Caco-2 (cell line): ENCODE data around the gene GRK1. TPM values are rescaled to one million over a fixed set of nuclear protein-coding genes. Genes with fewer than 3 reads are reported as not detected.

Experiments used
- BruUV-seq: library from RNA; stranded (reverse); fragments of 400-500 nt; replicated peaks from 2 replicates; lab custom pipeline; 2021; lab: Mats Ljungman, UMichigan
- CTCF ChIA-PET: fragments of 300-600 bp; sonication (Branson Sonifier 250); formaldehyde crosslinking; loops from one replicate; lab custom pipeline; 2022; ENCODE audit warnings: antibody characterized with exemption; lab: Charles Lee
- POLR2A ChIA-PET: fragments of 300-600 bp; sonication (Branson Sonifier 250); formaldehyde crosslinking; loops from one replicate; lab custom pipeline; 2022; ENCODE audit warnings: antibody characterized with exemption; lab: Charles Lee
- DNase-seq, 2 experiments: peaks; one replicate each; pipeline versions ENCODE4 v3.0.0 to v3.0.0-alpha.2; 2020 to 2022
- H3K27me3 ChIP-seq: replicated peaks from 2 replicates; pipeline ENCODE4 v1.6.0; 2011; ENCODE audit warnings: low read length; ENCODE audit not compliant: control insufficient read depth, insufficient read depth
- H3K36me3 ChIP-seq: 2 replicates; pipeline ENCODE4 v1.5.1; 2011; ENCODE audit warnings: low read length; ENCODE audit not compliant: control insufficient read depth, insufficient read depth
- H3K4me1 ChIP-seq: fragments of 250-450 bp; sonication (Bioruptor Pico); 2 replicates; pipeline ENCODE4 v1.5.1; 2020; ENCODE audit warnings: mild to moderate bottlenecking
- H3K4me3 ChIP-seq: 2 replicates; pipeline ENCODE4 v1.5.1; 2011; ENCODE audit warnings: low read depth, mild to moderate bottlenecking, control low read depth, low read length
- H3K9me3 ChIP-seq: fragments of 250-450 bp; sonication (Bioruptor Pico); 2 replicates; pipeline ENCODE4 v1.5.1; 2020; ENCODE audit warnings: mild to moderate bottlenecking, moderate library complexity
- H3K27ac Mint-ChIP-seq: one replicate; pipeline ENCODE4 v1.8.0; 2022; ENCODE audit warnings: mixed read lengths; ENCODE audit not compliant: unreplicated experiment
- H3K27me3 Mint-ChIP-seq: one replicate; pipeline ENCODE4 v1.8.0; 2022; ENCODE audit warnings: mixed read lengths; ENCODE audit not compliant: insufficient read depth, unreplicated experiment
- H3K36me3 Mint-ChIP-seq: one replicate; pipeline ENCODE4 v1.8.0; 2022; ENCODE audit warnings: mild to moderate bottlenecking, mixed read lengths; ENCODE audit not compliant: insufficient read depth, unreplicated experiment
- H3K4me1 Mint-ChIP-seq: one replicate; pipeline ENCODE4 v1.8.0; 2022; ENCODE audit warnings: low read depth, mixed read lengths; ENCODE audit not compliant: unreplicated experiment
- H3K4me3 Mint-ChIP-seq: one replicate; pipeline ENCODE4 v1.8.0; 2022; ENCODE audit warnings: mild to moderate bottlenecking, moderate library complexity, mixed read lengths; ENCODE audit not compliant: unreplicated experiment
- H3K9me3 Mint-ChIP-seq: one replicate; pipeline ENCODE4 v1.8.0; 2022; ENCODE audit warnings: mixed read lengths; ENCODE audit not compliant: unreplicated experiment
- intact Hi-C: fragments of 100-400 bp; cut with micrococcal nuclease; formaldehyde crosslinking; loops from one replicate; pipeline ENCODE4 v1.10.0; 2022; ENCODE audit not compliant: unreplicated experiment
- total RNA-seq: library from RNA; stranded (reverse); gene quantifications from 2 replicates; pipeline ENCODE4 v1.2.3, GENCODE V29; 2022
- TF ChIP-seq, protein P1 (sequence below), 2 experiments: fragments of 200-600 bp in 1 of 2; IDR thresholded peaks; 1 replicate in 1 of 2; 2 replicates in 1 of 2; pipeline versions ENCODE4 v1.5.1 to v1.8.0; 2011 to 2022; ENCODE audit warnings: antibody characterized with exemption in 1 of 2, control low read depth in 1 of 2, inconsistent platforms in 1 of 2, low read depth in 1 of 2, low read length in 1 of 2, mild to moderate bottlenecking in 1 of 2, moderate library complexity in 1 of 2; ENCODE audit not compliant: insufficient read depth in 1 of 2, severe bottlenecking in 1 of 2, unreplicated experiment in 1 of 2

Gene GRK1
- total RNA-seq, 1 experiment from 2014 or later = not detected

DNA sequence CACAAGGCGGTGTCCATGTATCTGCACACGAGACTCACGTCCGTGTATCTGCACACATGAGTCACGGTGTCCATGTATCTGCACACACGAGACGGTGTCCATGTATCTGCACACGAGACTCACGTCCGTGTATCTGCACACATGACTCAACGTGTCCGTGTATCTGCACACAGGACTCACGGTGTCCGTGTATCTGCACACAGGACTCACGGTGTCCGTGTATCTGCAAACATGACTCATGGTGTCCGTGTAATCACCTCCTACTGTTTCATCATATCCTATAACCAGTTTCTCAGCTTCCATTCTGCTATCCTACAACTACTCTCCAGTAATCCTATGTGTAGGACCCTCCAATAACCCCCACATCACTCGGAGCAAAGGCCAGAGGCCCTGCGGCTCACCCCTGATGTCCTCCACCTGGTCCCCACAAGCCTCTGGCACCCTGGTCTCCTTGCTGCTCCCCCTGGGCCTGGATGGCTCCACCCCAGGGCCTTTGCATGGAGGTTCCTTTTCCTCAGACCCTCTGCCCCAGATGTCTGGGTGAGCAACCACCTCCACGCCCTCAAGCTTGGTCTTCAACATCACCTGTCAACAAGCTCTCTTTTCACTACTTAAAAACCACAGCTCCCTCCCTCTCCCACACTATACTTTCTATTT lies 89.5 kb downstream of the GRK1 start:
- H3K4me1 ChIP-seq = 0 out of 2 replicates have a peak, but pooled peaks cover 4% of the 10 kb centered on the region
- no peaks in the 10 kb centered on the region; the same call in 1 of the 2 replicates for H3K27me3 ChIP-seq
- H3K27me3 Mint-ChIP-seq = peaks cover 18% of the 10 kb centered on the region

DNA sequence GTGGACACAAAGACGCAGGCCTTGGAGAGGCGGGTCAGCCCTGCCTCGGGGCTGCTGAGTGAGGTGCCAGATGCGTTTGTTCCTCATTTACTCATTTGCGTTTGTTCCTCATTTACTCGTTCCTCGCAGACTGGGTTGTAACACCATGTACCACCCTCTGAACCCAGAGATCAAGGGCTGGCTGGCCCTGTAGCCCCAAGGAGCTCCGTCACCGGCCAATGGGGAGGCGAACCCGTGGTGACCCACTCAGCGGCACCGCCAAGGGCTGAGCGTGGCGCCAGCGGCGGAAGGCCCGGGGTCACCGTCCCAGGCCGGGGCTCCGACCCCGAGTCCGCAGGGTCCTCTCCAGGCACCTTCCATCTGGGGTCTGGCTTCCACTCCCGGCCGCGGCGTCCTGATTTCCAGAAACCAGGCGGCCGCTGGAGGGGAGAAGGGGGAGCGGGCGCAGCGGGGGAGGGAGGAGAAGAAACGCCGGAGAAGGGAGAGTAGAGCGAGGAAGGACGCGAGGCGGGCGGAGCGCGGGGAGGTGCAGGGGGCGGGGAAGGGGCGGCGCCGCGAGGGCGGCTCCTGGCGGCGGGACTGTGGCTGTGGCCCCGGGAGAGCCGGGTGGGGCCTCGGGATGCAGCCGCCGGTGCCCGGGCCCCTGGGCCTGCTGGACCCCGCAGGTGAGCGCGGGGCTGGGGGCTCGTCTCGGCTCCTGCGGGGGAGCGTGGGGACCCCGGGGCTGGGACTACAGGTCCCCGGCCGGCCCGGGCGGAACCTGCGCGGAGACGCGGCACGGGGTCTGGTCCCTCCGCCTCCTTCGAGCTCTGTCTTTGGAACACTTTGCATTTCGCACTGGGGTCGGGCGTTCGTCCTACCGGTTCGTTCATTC lies 91.9 kb downstream of the GRK1 start, which contains the start of gene TMEM255B:
Gene TMEM255B, plus strand, starts transcription at position 576 of the 874 bp plus-strand sequence. Its CDS starts 44 bp downstream, at position 620.
- 0 out of 2 replicates have a peak, but pooled peaks cover 4% of the 10 kb centered on the region for H3K4me1 ChIP-seq
- ChIA-PET CTCF (interaction anchor here (0.9 kb wide), 1 partner anchor 389 kb away, joined by 6 read pairs; no protein-coding TSS in a partner anchor), POLR2A (no interaction called here)
- Mint-ChIP-seq H3K27me3 (peaks cover 25% of the 10 kb centered on the region), H3K27ac (no peak within 1 kb of the TSS), H3K36me3 (peaks cover 4% of the 10 kb centered on the region), H3K4me3 (peak within 1 kb of the TSS; percentile 90), H3K4me1 (peaks cover 20% of the 10 kb centered on the region), H3K9me3 (peaks cover 8% of the 10 kb centered on the region)
- no TSS peak for BruUV-seq
- DNase-seq = peak; percentile 81 to 84
- peaks cover 1% of the 10 kb centered on the region; the same call in 1 of the 2 replicates for H3K36me3 ChIP-seq
- no peaks in the 10 kb centered on the region; the same call in 1 of the 2 replicates for H3K27me3 ChIP-seq
- intact Hi-C loops = no loop called here
- TF ChIP-seq, protein P1, sequence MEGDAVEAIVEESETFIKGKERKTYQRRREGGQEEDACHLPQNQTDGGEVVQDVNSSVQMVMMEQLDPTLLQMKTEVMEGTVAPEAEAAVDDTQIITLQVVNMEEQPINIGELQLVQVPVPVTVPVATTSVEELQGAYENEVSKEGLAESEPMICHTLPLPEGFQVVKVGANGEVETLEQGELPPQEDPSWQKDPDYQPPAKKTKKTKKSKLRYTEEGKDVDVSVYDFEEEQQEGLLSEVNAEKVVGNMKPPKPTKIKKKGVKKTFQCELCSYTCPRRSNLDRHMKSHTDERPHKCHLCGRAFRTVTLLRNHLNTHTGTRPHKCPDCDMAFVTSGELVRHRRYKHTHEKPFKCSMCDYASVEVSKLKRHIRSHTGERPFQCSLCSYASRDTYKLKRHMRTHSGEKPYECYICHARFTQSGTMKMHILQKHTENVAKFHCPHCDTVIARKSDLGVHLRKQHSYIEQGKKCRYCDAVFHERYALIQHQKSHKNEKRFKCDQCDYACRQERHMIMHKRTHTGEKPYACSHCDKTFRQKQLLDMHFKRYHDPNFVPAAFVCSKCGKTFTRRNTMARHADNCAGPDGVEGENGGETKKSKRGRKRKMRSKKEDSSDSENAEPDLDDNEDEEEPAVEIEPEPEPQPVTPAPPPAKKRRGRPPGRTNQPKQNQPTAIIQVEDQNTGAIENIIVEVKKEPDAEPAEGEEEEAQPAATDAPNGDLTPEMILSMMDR (IDR thresholded peaks at IDR 0.05; ENCODE audit: insufficient read depth in 1 of 2, low read depth in 1 of 2, low read length in 1 of 2, severe bottlenecking in 1 of 2, unreplicated experiment in 1 of 2) = peak; percentile 21 to 24
- H3K4me3 ChIP-seq = peak within 1 kb of the TSS; percentile 57
- no peaks in the 10 kb centered on the region for H3K9me3 ChIP-seq

More for the DNA sequence above, 89.5 kb downstream of the GRK1 start:
- H3K36me3 Mint-ChIP-seq = peaks cover 4% of the 10 kb centered on the region
- intact Hi-C loops = no loop called here
- no peaks in the 10 kb centered on the region; the same call in 1 of the 2 replicates for H3K9me3 ChIP-seq
- no peak for DNase-seq
- peaks cover 8% of the 10 kb centered on the region for H3K9me3 Mint-ChIP-seq
- H3K36me3 ChIP-seq = peaks cover 1% of the 10 kb centered on the region; the same call in 1 of the 2 replicates
- H3K4me3 ChIP-seq = no peak overlapping the region
- TF ChIP-seq, protein P1 (IDR thresholded peaks at IDR 0.05; ENCODE audit: insufficient read depth in 1 of 2, low read depth in 1 of 2, low read length in 1 of 2, severe bottlenecking in 1 of 2, unreplicated experiment in 1 of 2) = no peak
- H3K27ac Mint-ChIP-seq = no peak overlapping the region
- H3K4me1 Mint-ChIP-seq = peaks cover 14% of the 10 kb centered on the region
- ChIA-PET CTCF (no interaction called here), POLR2A (no interaction called here)
- BruUV-seq = no TSS peak
- H3K4me3 Mint-ChIP-seq = no peak overlapping the region

DNA sequence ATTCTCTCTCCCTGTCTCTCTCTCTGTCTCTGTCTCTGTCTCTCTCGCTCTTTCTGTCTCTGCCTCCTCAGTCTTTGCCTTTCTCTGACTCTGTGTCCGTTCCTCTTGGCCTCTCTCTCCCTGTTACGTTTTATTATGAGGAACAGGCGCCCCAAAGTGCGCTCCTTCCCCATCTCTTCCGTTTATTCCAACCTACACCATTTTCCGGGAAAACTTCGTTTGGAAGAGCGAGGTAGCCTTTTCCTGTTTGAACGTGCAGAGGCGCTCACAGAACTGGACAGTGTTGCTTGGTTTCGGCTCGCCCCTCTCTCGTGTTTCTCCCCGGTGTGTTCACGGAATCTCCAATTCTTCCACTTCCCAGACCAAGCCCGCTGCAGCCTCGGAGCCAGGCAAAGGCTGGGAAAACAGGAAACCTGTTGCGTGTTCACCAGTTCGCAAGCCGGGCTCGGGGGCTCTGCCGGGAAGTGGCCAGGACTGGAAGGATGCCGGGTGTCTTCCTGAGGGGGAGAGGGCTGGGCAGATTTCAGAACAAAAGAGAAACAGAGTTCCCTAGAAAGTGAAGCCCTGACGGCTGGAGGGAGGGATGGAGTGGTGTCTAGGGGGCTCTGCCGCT lies 92.6 kb downstream of the GRK1 start:
- POLR2A ChIA-PET = no interaction called here

More for the DNA sequence above, 92.6 kb downstream of the GRK1 start:
- no peak for DNase-seq
- H3K4me3 ChIP-seq = peak overlapping the region; percentile 57
- no peaks in the 10 kb centered on the region for H3K9me3 ChIP-seq
- H3K4me1 ChIP-seq = 0 out of 2 replicates have a peak, but pooled peaks cover 4% of the 10 kb centered on the region
- TF ChIP-seq, protein P1 (IDR thresholded peaks at IDR 0.05; ENCODE audit: insufficient read depth in 1 of 2, low read depth in 1 of 2, low read length in 1 of 2, severe bottlenecking in 1 of 2, unreplicated experiment in 1 of 2) = no peak
- intact Hi-C loops = no loop called here
- peaks cover 8% of the 10 kb centered on the region for H3K9me3 Mint-ChIP-seq
- BruUV-seq = no TSS peak
- H3K4me1 Mint-ChIP-seq = peaks cover 20% of the 10 kb centered on the region
- CTCF ChIA-PET = no interaction called here
- H3K27ac Mint-ChIP-seq = no peak overlapping the region
- H3K4me3 Mint-ChIP-seq = peak overlapping the region; percentile 90
- peaks cover 4% of the 10 kb centered on the region for H3K36me3 Mint-ChIP-seq
- peaks cover 25% of the 10 kb centered on the region for H3K27me3 Mint-ChIP-seq
- H3K27me3 ChIP-seq = no peaks in the 10 kb centered on the region; the same call in 1 of the 2 replicates
- H3K36me3 ChIP-seq = peaks cover 1% of the 10 kb centered on the region; the same call in 1 of the 2 replicates
